ENCODE measurements around the gene FCSK.

GRCh38 chr16:70457446-70458166 lies 3.2 kb downstream of the FCSK start:
- TF ChIP-seq CTCF (IDR thresholded peaks at IDR 0.05; ENCODE audit: low read depth, low read length, poor library complexity, severe bottlenecking) (no peak), EZH2phosphoT487 (IDR thresholded peaks at IDR 0.05; ENCODE audit: borderline replicate concordance, low read length) (no peak)
